ENCODE data around the gene ZNF891. TPM values are rescaled to one million over a fixed set of nuclear protein-coding genes. Genes with fewer than 3 reads are reported as not detected.

The ZNF891 gene
- total and polyA plus RNA-seq, 2 donors (not counting 1 experiment from before 2014, with no cell fraction given) = 0.52 to 1.2 TPM

DNA sequence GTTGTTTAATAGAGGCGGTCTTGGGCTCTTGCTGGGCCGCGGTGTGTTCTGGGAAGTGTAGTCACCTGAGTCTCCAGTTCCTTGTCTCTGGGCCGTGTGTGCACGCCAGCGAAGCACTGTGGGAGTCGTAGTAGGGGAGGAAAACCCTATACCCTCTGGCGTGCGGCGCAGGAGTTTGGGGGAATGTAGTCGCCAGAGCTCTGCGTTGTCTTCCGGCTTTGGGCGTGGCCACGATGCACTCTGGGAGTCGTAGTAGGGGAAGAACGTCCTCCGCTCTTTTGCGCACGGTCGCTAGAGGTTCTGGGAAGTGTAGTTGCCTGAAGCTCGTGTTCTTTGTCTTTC is 50.1 kb downstream of the ZNF891 start:
- H3K9me3 ChIP-seq (ENCODE audit: control insufficient read depth, insufficient read depth, low read depth, low read length) = no peaks in the 10 kb centered on the region

DNA sequence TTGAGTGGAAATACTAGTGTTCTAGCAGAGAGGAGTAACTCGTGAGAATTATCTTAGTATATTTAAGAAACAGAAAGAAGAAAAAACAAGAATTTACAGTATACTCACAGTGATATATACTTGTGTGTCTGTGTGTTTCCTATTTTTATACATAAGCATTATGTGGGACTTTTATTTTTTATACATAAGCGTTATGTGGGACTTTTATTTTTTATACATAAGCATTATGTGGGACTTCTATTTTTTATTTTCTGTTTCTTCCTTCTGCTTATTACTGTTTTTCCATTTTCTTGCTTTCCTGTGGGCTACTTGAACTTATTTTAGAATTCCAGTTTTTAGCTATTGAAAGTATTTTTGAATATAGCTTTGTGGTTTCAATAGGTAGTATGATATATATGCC is 56.2 kb downstream of the ZNF891 start:
- Histone ChIP-seq H3K4me2 (ENCODE audit: extremely low read depth, insufficient read depth, low read length) (no peak overlapping the region), H4K20me1 (ENCODE audit: control insufficient read depth, extremely low read depth, insufficient read depth, low read length) (no peaks in the 10 kb centered on the region), H3K27me3 (ENCODE audit: control insufficient read depth, insufficient read depth, low read length) (no peaks in the 10 kb centered on the region), H3K9me3 (ENCODE audit: control insufficient read depth, insufficient read depth, low read depth, low read length) (no peaks in the 10 kb centered on the region), H3K9ac (ENCODE audit: insufficient read depth, low read length) (no peak overlapping the region), H3K4me1 (ENCODE audit: control insufficient read depth, extremely low read depth, insufficient read depth, low read length) (no peaks in the 10 kb centered on the region), H3K4me3 (replicated peaks in 1 of 4; ENCODE audit: control extremely low read depth in 1 of 4, insufficient read depth in 1 of 4, low read depth in 3 of 4, low read length in 4 of 4) (no peak overlapping the region), H3K79me2 (ENCODE audit: control insufficient read depth, insufficient read depth, low read length) (no peaks in the 10 kb centered on the region), H3K36me3 (ENCODE audit: control insufficient read depth, insufficient read depth, low read length) (no peaks in the 10 kb centered on the region), H2AFZ (ENCODE audit: low read length) (no peak overlapping the region), H3K27ac (ENCODE audit: insufficient read depth, low read length) (no peak overlapping the region)
- no peak for DNase-seq (ENCODE audit: low read depth in 2 of 2)
- TF ChIP-seq EZH2 (IDR thresholded peaks at IDR 0.05; ENCODE audit: low read length, missing control alignments) = no peak
- TF ChIP-seq CTCF (conservative IDR thresholded peaks at IDR 0.05 in 1 of 2, IDR thresholded peaks at IDR 0.05 in 1 of 2; ENCODE audit: low read depth in 1 of 2, low read length in 2 of 2) = no peak

More for the DNA sequence above, 50.1 kb downstream of the ZNF891 start:
- Histone ChIP-seq H3K4me2 (ENCODE audit: extremely low read depth, insufficient read depth, low read length) (peak overlapping the region; percentile 83), H3K27ac (ENCODE audit: insufficient read depth, low read length) (peak overlapping the region; percentile 84), H3K36me3 (ENCODE audit: control insufficient read depth, insufficient read depth, low read length) (peaks cover 1% of the 10 kb centered on the region), H3K4me3 (replicated peaks in 1 of 4; ENCODE audit: control extremely low read depth in 1 of 4, insufficient read depth in 1 of 4, low read depth in 3 of 4, low read length in 4 of 4) (peak overlapping the region; percentile 59 to 88 (median 72)), H3K9ac (ENCODE audit: insufficient read depth, low read length) (peak overlapping the region; percentile 90), H3K27me3 (ENCODE audit: control insufficient read depth, insufficient read depth, low read length) (no peaks in the 10 kb centered on the region), H4K20me1 (ENCODE audit: control insufficient read depth, extremely low read depth, insufficient read depth, low read length) (no peaks in the 10 kb centered on the region), H3K79me2 (ENCODE audit: control insufficient read depth, insufficient read depth, low read length) (peaks cover 5% of the 10 kb centered on the region), H3K4me1 (ENCODE audit: control insufficient read depth, extremely low read depth, insufficient read depth, low read length) (no peaks in the 10 kb centered on the region), H2AFZ (ENCODE audit: low read length) (peak overlapping the region; percentile 87)
- peak; percentile 100 for DNase-seq (ENCODE audit: low read depth in 2 of 2)
- no peak for TF ChIP-seq CTCF (conservative IDR thresholded peaks at IDR 0.05 in 1 of 2, IDR thresholded peaks at IDR 0.05 in 1 of 2; ENCODE audit: low read depth in 1 of 2, low read length in 2 of 2)
- no peak for TF ChIP-seq EZH2 (IDR thresholded peaks at IDR 0.05; ENCODE audit: low read length, missing control alignments)

DNA sequence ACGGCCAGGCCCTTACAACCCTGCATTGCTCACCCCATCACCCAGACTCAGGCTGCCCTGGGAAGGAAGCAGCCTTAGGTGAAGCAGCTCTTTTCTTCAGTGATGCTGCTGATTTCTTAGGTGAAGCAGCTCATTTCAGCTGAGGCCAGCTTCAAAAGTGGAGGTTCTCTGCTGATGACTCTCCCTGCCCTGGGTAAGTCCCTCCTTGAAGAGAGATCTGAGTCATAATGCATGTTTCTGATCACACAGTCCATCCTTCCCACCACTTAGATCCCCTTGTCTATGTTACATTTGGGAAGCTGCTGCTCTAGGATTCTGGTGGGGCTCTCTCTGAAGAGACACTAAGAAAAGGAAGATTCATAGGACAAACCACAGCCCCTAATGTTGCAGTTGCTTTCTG is 66.5 kb downstream of the ZNF891 start:
- Histone ChIP-seq H4K20me1 (ENCODE audit: control insufficient read depth, extremely low read depth, insufficient read depth, low read length) (no peaks in the 10 kb centered on the region), H3K27me3 (ENCODE audit: control insufficient read depth, insufficient read depth, low read length) (no peaks in the 10 kb centered on the region), H3K79me2 (ENCODE audit: control insufficient read depth, insufficient read depth, low read length) (no peaks in the 10 kb centered on the region), H3K4me3 (replicated peaks in 1 of 4; ENCODE audit: control extremely low read depth in 1 of 4, insufficient read depth in 1 of 4, low read depth in 3 of 4, low read length in 4 of 4) (no peak overlapping the region), H3K4me2 (ENCODE audit: extremely low read depth, insufficient read depth, low read length) (no peak overlapping the region), H2AFZ (ENCODE audit: low read length) (no peak overlapping the region), H3K9ac (ENCODE audit: insufficient read depth, low read length) (no peak overlapping the region), H3K4me1 (ENCODE audit: control insufficient read depth, extremely low read depth, insufficient read depth, low read length) (no peaks in the 10 kb centered on the region), H3K36me3 (ENCODE audit: control insufficient read depth, insufficient read depth, low read length) (no peaks in the 10 kb centered on the region), H3K9me3 (ENCODE audit: control insufficient read depth, insufficient read depth, low read depth, low read length) (peaks cover 8% of the 10 kb centered on the region), H3K27ac (ENCODE audit: insufficient read depth, low read length) (no peak overlapping the region)
- TF ChIP-seq CTCF (conservative IDR thresholded peaks at IDR 0.05 in 1 of 2, IDR thresholded peaks at IDR 0.05 in 1 of 2; ENCODE audit: low read depth in 1 of 2, low read length in 2 of 2) = no peak
- no peak for TF ChIP-seq EZH2 (IDR thresholded peaks at IDR 0.05; ENCODE audit: low read length, missing control alignments)
- DNase-seq (ENCODE audit: low read depth in 2 of 2) = no peak

All from fibroblast of lung (primary cell).